HS-27A (cell line): ENCODE measurements around the gene SESN3.
"Not testable (repeated sequence)": the region's sequence is repeated elsewhere in the genome, so short reads cannot be mapped to it uniquely, and the experiment has no call there.

Experiments used
- DNase-seq: peaks from one replicate; pipeline ENCODE4 v3.0.0-alpha.2; 2012; ENCODE audit warnings: low read depth, missing footprints

Gene SESN3

DNA sequence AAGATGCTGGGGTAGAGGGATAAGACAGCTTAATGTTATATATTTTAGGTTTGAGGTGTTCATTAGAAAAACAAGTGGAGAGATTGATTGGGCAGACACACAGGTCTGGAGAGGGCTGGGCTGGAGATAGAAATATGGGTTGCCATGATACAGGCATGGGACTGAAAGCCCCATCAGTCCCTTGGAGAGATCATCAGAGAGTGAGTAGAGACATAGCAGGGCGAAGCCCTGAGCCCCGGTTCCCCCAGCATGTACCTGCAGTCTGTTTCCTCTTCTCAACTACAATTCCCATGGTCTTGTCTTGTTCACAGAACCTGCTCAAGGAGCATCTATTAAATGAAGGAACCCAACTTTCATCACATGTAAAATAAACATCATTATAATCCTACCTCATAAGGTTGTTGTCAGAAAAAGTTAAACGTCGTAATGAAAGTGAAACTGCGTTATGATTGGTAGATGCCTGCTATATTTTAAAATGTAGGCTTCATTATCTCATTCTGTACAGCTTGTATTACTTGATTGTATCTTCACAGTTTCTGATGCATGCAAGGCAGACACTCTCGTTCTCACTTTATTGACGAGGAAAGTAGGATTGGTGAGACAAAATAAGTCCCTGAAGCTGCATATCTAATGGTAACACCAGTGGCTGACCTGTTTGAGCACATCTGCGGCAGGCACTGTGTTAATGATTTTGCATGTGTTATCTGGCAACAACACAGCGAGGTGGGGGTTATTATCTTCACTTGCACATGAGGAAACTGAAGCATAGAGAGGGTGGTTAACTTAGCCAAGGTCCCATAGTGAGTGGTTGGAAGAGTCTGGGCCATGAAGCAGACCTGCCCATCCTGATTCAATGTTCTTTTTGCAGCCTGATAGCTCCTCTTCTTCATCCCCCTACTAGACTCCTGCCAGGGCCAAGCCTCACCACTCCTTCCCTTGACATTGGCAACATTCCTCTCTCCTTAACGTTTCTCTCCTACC lies 77.8 kb downstream of the SESN3 start:
- no peak for DNase-seq

GRCh38 chr11:95150956-95151684 lies 79.9 kb downstream of the SESN3 start:
- DNase-seq: peak; percentile 84

- no peak for DNase-seq
Measured at GRCh38 chr11:95149651-95150364, 81.2 kb downstream of the SESN3 start.

GRCh38 chr11:95148938-95149337 lies 82.1 kb downstream of the SESN3 start:
- no peak for DNase-seq

- DNase-seq: no peak
Measured at GRCh38 chr11:95148406-95148805, 82.6 kb downstream of the SESN3 start.

DNA sequence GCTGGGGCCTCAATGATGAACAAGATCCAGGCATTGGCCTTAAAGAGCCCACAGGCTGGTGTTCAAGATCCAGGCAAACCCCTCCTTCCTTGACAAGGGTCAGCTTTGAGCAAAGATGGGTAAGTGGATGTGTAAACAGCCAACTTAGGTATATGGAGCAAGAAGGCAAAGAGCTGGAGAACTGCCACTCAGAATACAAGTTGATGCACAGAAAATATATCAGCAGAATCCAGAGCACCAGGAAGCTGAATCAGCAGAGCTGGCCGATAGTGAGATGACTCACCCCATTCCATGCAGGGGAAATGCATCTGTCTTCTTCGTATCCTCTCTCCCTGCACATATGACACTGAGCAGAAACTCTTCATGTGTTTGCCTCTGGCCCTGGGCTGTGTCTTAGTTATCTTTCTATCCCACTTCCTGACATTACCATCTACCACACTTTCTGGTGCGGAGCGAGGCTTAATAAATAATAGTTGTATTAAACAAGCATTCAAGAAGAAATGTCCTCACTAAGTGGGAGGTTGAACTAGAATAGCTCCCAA lies 83.6 kb downstream of the SESN3 start:
- peak; percentile 59 for DNase-seq

- DNase-seq: no peak
Measured at GRCh38 chr11:95145430-95146060, 85.5 kb downstream of the SESN3 start.

DNA sequence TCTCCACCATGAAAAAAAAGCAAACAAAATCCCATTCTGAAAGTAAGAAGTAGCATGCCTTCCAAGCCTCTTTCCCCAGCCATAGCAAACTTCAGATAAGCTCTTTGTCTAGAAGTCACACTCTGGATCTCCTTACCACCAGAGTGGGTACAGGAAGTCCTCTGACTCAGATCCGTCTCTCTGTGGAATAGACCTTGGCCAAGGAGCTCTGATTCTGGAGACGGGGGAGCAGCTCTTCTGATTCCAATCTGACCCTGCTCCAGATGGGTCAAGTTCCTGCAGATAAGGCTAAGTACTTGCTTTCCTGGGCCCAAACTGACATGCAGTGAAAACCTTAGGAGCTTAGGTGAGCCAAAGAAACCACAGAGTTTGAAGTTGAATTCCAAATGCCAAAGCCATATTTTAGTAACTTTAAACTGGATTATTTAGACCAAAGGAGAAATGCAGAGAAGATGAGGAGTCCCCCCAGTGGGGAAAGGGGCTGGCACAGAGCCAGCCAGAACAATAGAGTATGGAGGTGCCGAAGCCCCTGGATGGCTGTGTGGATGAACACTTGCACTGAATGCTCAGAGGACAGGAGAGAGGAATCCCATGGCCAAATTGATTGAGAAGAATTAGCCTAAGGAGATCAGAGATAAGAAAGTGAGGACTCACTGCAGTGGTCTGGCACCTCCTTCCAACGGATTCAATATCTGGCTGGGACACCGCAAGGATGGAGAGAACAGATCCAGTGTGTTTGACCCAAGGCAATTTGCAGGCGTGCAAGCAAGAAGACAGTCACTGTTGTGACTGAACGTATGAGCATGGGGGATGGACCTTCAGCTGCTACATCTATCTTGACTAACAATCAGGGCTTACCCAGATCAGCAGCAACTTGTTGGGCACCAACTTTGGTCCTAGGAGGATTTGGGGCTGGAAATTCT lies 86.4 kb downstream of the SESN3 start:
- no peak for DNase-seq

DNA sequence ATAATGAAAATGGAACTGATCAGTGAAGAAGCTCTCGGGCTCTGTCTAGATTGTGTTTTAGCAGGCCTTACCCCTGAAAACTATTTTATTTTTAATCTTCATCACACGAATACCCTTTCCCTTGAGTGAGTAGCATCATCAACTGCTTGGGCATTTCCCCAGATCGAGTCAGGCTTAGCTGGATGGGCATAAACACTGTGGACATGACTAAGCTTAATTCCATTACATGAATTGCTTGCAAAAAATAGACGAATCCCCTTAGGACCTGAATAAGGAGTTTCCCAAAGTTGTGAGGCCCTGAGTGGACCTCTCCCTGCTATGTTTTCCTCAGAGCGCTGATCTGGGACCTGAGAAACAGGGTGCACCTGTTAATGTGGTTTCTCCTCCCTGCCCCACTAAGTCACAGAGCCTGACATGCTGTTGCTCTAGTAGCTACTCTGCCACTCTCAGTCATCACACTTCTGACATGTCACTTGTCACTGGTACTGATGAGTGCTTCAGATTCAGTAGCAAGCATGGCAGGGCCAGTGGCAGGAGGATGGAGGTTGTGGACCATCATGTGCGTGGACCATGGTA lies 87.8 kb downstream of the SESN3 start:
- no peak for DNase-seq

- no peak for DNase-seq
Measured at GRCh38 chr11:95142431-95142830, 88.6 kb downstream of the SESN3 start.

- no peak for DNase-seq
Measured at GRCh38 chr11:95140397-95141033, 90.5 kb downstream of the SESN3 start.

DNA sequence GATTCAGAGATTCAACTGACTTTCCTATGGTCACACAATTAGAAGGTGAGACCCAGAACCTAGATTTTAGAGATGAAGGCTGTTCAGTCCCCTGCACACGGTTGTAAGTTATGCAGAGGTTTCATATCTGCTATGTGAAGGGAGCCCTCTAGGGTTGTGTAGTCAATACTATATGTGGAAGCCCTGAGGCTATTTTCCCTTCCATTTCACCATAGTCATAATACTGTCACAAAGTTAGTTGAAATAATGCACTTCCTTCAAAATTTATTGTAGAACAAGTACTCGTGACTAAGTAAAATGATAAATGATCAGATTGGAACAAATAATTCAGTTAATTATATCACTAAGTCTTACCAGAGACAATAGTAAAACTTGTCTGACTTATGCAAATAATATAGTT lies 92.6 kb downstream of the SESN3 start:
- no peak for DNase-seq

- no peak for DNase-seq
Measured at GRCh38 chr11:95137299-95137698, 93.7 kb downstream of the SESN3 start.

DNA sequence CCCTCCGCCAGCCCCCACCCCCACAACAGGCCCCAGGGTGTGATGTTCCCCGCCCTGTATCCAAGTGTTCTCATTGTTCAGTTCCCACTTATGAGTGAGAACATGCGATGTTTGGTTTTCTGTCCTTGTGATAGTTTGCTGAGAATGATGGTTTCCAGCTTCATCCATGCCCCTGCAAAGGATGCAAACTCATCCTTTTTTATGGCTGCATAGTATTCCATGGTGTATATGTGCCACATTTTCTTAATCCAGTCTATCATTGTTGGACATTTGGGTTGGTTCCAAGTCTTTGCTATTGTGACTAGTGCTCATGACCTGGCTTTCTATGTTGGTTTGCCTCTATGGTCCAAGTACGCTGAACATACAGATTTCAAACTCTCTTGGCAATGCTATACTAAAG lies 94.3 kb downstream of the SESN3 start:
- not testable (repeated sequence) for DNase-seq

GRCh38 chr11:95135880-95136279 lies 95.1 kb downstream of the SESN3 start:
- DNase-seq: no peak

GRCh38 chr11:95135155-95135554 lies 95.8 kb downstream of the SESN3 start:
- DNase-seq: no peak

DNA sequence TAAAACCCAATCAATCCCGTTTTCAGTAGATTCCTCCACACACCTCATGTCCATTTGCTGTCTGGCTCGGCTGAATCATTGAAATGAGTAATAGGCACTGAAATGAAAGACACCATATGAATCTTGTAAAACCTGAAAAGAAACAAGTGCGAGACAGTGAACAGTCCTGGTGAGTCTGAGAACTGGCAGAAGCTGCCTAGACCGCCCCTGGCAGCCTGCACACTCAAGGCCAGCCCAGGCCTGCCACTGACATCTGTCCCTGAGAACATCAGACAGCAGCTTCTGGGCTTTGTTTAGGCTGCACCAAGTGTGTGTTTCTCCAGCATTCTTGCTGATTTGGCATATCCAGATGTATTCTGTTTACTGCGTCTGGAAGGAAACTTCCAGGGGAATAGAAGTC lies 96.5 kb downstream of the SESN3 start:
- DNase-seq: no peak

DNA sequence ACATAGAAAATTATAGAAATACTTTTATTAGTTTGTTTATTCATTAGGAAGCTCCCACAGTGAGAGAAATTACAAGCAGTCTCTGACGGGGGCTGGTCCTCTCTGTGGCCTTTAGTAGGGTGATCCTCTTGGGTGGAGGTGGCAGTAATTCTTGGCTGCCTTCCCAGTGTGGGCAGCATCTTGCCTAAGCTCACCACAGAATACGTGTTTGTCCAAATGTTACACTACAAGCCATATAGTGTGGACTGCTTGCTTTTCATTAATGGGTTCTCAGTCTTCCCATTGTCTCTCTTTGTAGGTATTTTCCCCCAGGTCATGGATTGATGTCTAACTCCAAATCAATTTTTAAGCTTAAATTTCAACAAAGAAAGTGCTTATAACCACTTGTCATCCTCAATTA lies 98.0 kb downstream of the SESN3 start:
- no peak for DNase-seq

DNA sequence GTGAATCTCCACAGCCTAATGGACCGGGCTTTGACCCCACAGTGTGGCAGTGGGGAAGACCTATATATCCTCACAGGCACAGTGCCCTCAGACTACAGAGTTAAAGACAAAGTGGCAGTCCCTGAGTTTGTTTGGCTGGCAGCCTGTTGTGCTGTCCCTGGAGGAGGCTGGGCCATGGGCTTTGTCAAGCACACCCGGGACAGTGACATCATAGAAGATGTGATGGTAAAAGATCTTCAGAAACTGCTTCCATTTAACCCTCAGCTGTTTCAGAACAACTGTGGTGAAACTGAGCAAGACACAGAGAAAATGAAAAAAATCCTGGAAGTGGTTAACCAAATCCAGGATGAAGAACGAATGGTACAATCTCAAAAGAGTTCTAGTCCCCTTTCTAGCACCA lies 102.4 kb downstream of the SESN3 start:
- no peak for DNase-seq

DNA sequence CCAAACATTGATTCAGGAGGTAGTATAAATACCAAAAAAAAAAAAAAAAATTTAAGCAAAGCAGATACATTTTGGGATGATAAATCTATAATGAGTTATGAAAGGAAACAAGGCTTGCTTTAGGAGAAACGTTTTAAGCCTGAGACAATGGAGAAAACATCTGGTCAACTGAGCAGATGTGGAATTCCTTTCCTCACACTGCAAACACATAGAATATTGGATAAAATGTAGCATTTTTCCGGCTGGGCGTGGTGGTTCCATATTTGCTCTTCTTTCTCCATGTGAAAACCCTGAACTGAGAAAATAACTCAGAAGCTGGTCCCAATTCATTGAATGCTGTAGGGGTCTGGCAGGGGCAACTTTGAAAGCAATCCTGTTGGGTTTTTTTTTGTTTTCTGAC lies 107.4 kb downstream of the SESN3 start:
- DNase-seq: no peak
